Activated T-helper 1 cell treated with anti-CD3 and anti-CD28 coated beads, Interleukin-12 subunit alpha, Interleukin-12 subunit beta, Interleukin-2, Interleukin-4 antibody, amounts not matched to agents 30 ng/mL and 10 ng/mL and 1 ng/mL, durations not matched to agents 14 hours and 24 hours and 36 hours (primary cell): ENCODE data around the gene RCE1. TPM values are rescaled to one million over a fixed set of nuclear protein-coding genes. Genes with fewer than 3 reads are reported as not detected.

Experiments used
- DNase-seq: peaks from one replicate; pipeline ENCODE4 v3.0.0; 2021; ENCODE audit warnings: low spot score
- H3K27ac Mint-ChIP-seq: one replicate; pipeline ENCODE4 v1.8.0; 2021; ENCODE audit warnings: mild to moderate bottlenecking, mixed read lengths
- H3K27me3 Mint-ChIP-seq: one replicate; pipeline ENCODE4 v1.8.0; 2022; ENCODE audit warnings: mild to moderate bottlenecking, moderate library complexity, mixed read lengths; ENCODE audit not compliant: insufficient read depth
- H3K36me3 Mint-ChIP-seq: one replicate; pipeline ENCODE4 v1.8.0; 2021; ENCODE audit warnings: low read depth, mixed read lengths
- H3K4me1 Mint-ChIP-seq: one replicate; pipeline ENCODE4 v1.8.0; 2021; ENCODE audit warnings: low read depth, mixed read lengths
- H3K4me3 Mint-ChIP-seq: one replicate; pipeline ENCODE4 v1.8.0; 2021; ENCODE audit warnings: mild to moderate bottlenecking, moderate library complexity, mixed read lengths
- H3K9me3 Mint-ChIP-seq: one replicate; pipeline ENCODE4 v1.8.0; 2021; ENCODE audit warnings: mixed read lengths
- intact Hi-C: fragments of 100-400 bp; cut with micrococcal nuclease; formaldehyde crosslinking; loops from one replicate; pipeline ENCODE4 v1.15.1; 2024
- total RNA-seq: library from RNA; stranded (reverse); gene quantifications from 2 replicates; pipeline ENCODE4 v1.2.3, GENCODE V29; 2022

Gene RCE1
- total RNA-seq, 1 donor from 2014 or later, result 30.9 TPM

GRCh38 chr11:66894141-66894540 lies 50.9 kb downstream of the RCE1 start:
- no peak overlapping the region for H3K4me3 Mint-ChIP-seq
- H3K9me3 Mint-ChIP-seq, result no peaks in the 10 kb centered on the region
- no peaks in the 10 kb centered on the region for H3K36me3 Mint-ChIP-seq
- intact Hi-C loops, result no loop called here
- H3K27ac Mint-ChIP-seq, result no peak overlapping the region
- peaks cover 19% of the 10 kb centered on the region for H3K4me1 Mint-ChIP-seq
- DNase-seq, result no peak
- H3K27me3 Mint-ChIP-seq, result peaks cover 11% of the 10 kb centered on the region

Other genes starting within 250 kb of the RCE1 start
- gene RBM14, start 226.8 kb upstream of the RCE1 start, total RNA-seq, result 198 and 200 TPM in 2 replicates
- gene RBM4, start 204.7 kb upstream of the RCE1 start, total RNA-seq, result 131 and 133 TPM in 2 replicates
- gene RBM4B, start 165.6 kb upstream of the RCE1 start, total RNA-seq, result 14.3 and 16.6 TPM in 2 replicates
- gene SPTBN2, start 114.2 kb upstream of the RCE1 start, total RNA-seq, result 0.91 and 1.1 TPM in 2 replicates
- gene LRFN4, start 13.6 kb downstream of the RCE1 start, total RNA-seq, result 48.4 and 49.6 TPM in 2 replicates
- gene PC, start 114.9 kb downstream of the RCE1 start, total RNA-seq, result 11.2 and 15.9 TPM in 2 replicates
- gene C11orf86, start 131.9 kb downstream of the RCE1 start, total RNA-seq, result not detected in 2 replicates
- not detected in 2 replicates for gene SYT12, start 179.7 kb downstream of the RCE1 start, total RNA-seq
- 0.39 and 0.44 TPM in 2 replicates for gene RHOD, start 213.4 kb downstream of the RCE1 start, total RNA-seq